Stimulated activated CD4-positive, alpha-beta T cell treated with anti-CD3 and anti-CD28 coated beads, Interleukin-4, amount 100 ng/mL, for 1 hour (primary cell): ENCODE data around the gene S100A16.
"Not testable (repeated sequence)": the region's sequence is repeated elsewhere in the genome, so short reads cannot be mapped to it uniquely, and the experiment has no call there.

Source experiments
- DNase-seq: peaks from one replicate; pipeline ENCODE4 v3.0.0-alpha.2; 2020

The S100A16 gene

DNA sequence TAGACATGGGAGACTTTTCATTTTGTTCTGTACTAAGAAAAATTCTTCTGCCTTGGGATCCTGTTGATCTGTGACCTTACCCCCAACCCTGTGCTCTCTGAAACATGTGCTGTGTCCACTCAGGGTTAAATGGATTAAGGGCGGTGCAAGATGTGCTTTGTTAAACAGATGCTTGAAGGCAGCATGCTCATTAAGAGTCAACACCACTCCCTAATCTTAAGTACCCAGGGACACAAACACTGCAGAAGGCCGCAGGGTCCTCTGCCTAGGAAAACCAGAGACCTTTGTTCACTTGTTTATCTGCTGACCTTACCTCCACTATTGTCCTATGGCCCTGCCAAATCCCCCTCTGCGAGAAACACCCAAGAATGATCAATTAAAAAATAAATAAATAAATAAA, 29.4 kb downstream of the S100A16 start:
- not testable (repeated sequence) for DNase-seq

GRCh38 chr1:153582836-153583235, 30.1 kb downstream of the S100A16 start:
- not testable (repeated sequence) for DNase-seq

GRCh38 chr1:153578936-153579335, 34.0 kb downstream of the S100A16 start:
- DNase-seq: no peak

DNA sequence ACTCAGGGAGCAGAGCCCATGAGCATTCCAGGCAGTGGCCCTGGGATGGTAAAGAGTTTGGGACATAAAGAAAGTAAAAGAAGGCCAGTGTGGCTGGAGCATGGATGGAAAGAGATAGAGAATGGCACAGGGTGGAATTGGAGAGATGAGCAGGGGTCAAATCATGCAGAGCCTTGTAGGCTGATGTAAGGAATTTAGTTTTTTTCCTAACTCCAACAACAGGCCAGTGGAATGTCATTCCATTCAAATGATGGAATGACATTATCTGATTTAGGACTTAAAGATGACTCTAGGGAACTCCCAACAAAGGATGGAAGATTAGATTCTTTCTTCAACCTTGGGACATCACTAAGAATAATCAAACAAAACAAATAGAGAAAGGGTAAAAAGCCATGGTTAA, 34.4 kb downstream of the S100A16 start:
- DNase-seq: no peak

DNA sequence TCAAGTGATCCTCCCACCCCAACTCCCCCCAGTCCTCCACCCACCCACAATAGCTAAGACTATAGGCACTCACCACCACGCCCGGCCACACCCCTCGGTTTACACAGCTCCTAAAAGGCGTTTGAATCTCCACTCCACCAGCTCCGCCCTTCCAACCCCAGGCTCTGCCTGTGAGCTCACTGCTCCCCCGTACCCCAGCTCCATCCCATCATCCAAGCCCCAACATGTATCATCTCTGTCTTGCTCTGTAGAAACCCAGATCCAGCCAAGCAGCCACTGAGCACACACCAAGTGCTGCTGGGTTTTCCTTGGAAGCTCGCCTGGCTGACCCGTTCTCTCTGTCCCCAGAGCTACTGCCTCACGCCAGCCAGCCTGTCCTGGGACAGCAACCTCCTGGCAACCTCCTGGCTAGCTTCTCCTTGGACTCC, 35.3 kb downstream of the S100A16 start:
- DNase-seq: no peak

GRCh38 chr1:153577138-153577537, 35.8 kb downstream of the S100A16 start:
- no peak for DNase-seq

DNA sequence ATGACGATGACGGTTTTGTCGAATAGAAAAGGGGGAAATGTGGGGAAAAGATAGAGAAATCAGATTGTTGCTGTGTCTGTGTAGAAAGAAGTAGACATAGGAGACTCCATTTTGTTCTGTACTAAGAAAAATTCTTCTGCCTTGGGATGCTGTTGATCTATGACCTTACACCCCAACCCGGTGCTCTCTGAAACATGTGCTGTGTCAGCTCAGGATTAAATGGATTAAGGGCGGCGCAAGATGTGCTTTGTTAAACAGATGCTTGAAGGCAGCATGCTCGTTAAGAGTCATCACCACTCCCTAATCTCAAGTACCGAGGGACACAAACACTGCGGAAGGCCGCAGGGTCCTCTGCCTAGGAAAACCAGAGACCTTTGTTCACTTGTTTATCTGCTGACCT, 37.4 kb downstream of the S100A16 start:
- DNase-seq: not testable (repeated sequence)

DNA sequence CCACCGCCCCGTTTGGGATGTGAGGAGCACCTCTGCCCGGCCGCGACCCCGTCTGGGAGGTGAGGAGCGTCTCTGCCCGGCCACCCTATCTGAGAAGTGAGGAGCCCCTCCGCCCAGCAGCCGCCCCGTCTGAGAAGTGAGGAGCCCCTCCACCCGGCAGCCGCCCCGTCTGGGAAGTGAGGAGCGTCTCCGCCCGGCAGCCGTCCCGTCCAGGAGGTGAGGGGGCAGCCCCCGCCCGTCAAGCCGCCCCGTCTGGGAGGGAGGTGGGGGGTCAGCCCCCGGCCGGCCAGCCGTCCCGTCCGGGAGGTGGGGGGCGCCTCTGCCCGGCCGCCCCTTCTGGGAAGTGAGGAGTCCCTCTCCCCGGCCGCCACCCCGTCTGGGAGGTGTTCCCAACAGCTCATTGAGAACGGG, 37.9 kb downstream of the S100A16 start:
- DNase-seq: not testable (repeated sequence)

DNA sequence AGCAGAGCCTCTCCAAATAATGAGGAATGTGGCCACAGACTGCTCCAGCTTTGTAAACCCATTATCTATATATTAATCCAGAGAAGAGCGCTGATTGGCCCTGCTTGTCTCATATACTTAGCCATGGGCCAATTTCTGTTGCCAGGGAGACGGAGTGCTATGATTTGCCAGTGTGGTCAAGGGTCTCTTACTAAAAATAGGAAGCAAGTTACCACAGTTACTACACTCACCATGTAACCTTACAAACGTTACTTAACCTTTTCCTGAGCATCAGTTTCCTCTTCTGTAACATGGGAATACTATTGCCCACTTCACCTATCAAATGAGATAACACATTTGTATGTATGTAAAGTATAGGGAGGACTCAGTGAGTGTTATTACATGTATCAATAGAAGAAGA, 39.6 kb downstream of the S100A16 start:
- no peak for DNase-seq

GRCh38 chr1:153572569-153573015, 40.3 kb downstream of the S100A16 start:
- DNase-seq: peak; percentile 51

GRCh38 chr1:153571706-153572105, 41.2 kb downstream of the S100A16 start:
- no peak for DNase-seq

GRCh38 chr1:153570874-153571273, 42.1 kb downstream of the S100A16 start:
- no peak for DNase-seq

DNA sequence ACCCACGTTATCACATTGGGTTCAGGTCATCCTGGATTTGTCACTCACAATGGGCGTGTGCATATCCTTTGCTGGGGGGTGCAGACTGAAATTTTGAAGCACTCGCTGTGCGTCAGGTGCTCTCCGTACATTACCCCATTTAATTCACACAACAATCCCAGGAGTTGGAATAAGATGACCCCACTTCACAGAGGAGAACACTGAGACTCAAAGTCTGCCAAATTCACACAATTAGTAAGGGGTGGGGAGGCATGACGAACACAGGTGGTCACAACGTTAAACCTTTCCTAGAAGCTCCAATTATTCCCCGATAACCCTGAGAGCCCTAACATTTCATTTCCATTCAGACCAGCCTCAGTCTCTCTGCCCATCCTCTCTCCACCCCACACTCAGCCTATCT, 43.5 kb downstream of the S100A16 start:
- no peak for DNase-seq

- peak; percentile 80 for DNase-seq
Observed at GRCh38 chr1:153568367-153569099, 44.4 kb downstream of the S100A16 start.

DNA sequence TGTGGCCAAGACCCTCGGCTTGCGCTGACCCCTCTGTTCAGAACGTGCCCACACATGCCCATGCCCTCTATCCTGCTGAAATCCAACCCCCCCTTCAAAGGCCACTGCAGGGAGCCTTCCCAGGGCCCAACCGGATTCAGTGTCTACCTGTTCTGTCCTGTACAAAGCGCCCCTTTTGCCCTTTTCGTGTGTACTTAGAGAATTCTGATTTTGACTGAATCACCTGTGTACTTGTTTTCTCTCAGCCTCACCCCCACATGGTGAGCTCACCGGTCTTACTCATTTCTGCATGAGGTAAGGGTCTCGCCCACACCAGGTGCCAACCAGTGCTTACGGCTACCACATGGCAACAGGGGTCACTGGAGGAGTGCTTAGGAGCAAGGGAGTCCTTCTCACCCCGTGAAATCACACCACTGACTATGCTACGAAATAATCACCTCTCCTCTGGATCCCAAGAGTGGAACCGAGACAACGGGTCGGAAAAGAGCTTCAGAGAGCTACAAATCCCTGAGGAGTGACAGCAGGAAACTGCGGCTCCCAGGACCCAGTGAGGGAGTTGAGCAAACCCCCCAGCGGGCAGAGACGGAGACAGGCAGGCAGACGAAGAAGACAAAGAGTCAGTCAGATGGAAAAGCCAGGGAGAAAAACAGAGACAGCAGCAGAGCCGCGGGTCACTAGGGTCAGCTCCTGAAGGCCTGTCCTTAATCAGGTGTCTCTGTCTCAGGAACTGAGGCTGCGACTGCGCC, 45.1 kb downstream of the S100A16 start:
- DNase-seq: peak; percentile 44

GRCh38 chr1:153566414-153567371, 46.2 kb downstream of the S100A16 start:
- peak; percentile 86 for DNase-seq

GRCh38 chr1:153565529-153566374, 47.2 kb downstream of the S100A16 start, which contains the start of gene S100A2:
Gene S100A2 (minus strand): TSS chr1:153565844. CDS start chr1:153563877, 1,967 bp downstream.
- peak; percentile 55 for DNase-seq

DNA sequence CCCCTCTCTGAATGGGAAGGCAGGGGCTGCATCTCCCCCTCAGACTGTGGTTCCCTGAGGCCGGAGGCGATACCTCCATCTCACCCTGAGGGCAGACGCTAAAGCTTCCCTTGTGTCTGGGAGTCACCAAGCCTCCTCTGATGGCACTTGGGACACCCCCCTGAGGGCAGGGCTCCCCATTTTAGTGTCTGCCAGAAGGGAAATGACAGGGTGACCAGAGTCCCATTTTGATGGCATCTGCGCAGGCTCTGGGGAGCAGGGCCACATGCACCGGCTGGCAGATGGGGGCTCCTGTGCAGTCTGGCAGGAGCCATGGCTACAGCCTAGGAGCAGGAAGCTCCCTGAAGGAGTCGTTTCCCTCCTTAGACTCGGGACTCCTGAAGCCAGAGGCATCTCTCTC, 48.9 kb downstream of the S100A16 start:
- no peak for DNase-seq

GRCh38 chr1:153563483-153563901, 49.4 kb downstream of the S100A16 start:
- DNase-seq: no peak

DNA sequence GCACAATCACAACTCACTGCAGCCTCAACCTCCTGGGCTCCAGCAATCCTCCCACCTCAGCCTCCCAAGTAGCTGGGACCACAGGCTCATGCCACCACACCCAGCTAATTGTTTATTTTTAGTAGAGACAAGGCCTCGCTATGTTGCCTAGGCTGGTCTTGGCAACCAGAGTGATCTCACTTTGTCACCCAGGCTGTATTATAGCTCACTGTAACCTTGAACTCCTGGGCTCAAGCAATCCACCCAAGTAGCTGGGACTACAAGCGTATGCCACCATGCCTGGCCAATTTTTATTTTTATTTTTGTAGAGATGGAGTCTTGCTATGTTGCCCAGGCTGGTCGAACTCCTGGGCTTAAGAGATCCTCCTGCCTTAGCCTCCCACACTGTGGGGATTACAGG, 50.9 kb downstream of the S100A16 start:
- DNase-seq: not testable (repeated sequence)

DNA sequence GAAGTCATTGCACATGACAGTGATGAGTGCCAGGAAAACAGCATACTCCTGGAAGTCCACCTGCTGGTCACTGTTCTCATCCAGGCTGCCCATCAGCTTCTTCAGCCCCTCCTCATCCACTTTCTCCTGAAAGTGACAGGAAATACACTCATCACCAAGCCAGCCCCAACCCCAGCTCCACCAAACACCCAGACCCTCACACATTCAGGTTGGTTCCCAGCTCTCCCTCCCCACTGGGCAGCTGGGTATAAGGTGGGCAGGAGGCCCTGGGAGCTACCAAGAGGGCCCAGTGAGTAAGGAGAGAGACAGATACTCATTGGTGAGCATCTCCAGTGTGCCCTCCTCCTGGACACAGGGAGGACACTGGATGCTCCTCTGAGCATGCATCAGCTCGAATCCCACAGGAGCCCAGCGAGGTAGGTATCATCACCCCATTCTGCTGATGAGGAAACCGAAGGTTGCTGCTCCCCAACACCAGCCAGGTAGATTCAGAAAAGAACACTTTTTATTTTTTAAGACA, 51.4 kb downstream of the S100A16 start:
- DNase-seq: no peak
